Smooth muscle cell (in vitro differentiated cells): ENCODE measurements around the gene POLL. TPM values are rescaled to one million over a fixed set of nuclear protein-coding genes. Genes with fewer than 3 reads are reported as not detected.

Experiments
- DNase-seq: peaks from one replicate; lab custom pipeline; 2025; ENCODE audit not compliant: unreplicated experiment; lab: John Stamatoyannopoulos, UW
- H2AFZ ChIP-seq: fragments of 200-600 bp; sonication (generic); 2 replicates; pipeline ENCODE4 v1.6.0; 2016; ENCODE audit warnings: antibody characterized with exemption, low read depth, mild to moderate bottlenecking
- H3F3A ChIP-seq: fragments of 200-600 bp; sonication (generic); 2 replicates; pipeline ENCODE4 v1.6.0; 2017; ENCODE audit warnings: antibody characterized with exemption, low read depth
- H3K27ac ChIP-seq: fragments of 200-600 bp; sonication (generic); 2 replicates; pipeline ENCODE4 v1.5.1; 2016; ENCODE audit warnings: low read depth, mild to moderate bottlenecking
- H3K27me3 ChIP-seq: fragments of 200-600 bp; sonication (generic); 2 replicates; pipeline ENCODE4 v1.6.1; 2016; ENCODE audit warnings: low read depth, mild to moderate bottlenecking
- H3K36me3 ChIP-seq: fragments of 200-600 bp; sonication (generic); 2 replicates; pipeline ENCODE4 v1.5.1; 2016; ENCODE audit warnings: low read depth
- H3K4me1 ChIP-seq: fragments of 200-600 bp; sonication (generic); 2 replicates; pipeline ENCODE4 v1.5.1; 2016; ENCODE audit warnings: low read depth
- H3K4me2 ChIP-seq: fragments of 200-600 bp; sonication (generic); 2 replicates; pipeline ENCODE4 v1.6.0; 2016; ENCODE audit warnings: mild to moderate bottlenecking
- H3K4me3 ChIP-seq: fragments of 200-600 bp; sonication (generic); 2 replicates; pipeline ENCODE4 v1.5.1; 2016; ENCODE audit warnings: mild to moderate bottlenecking
- H3K79me2 ChIP-seq: fragments of 200-600 bp; sonication (generic); 2 replicates; pipeline ENCODE4 v1.6.0; 2016; ENCODE audit warnings: low read depth, mild to moderate bottlenecking
- H3K9ac ChIP-seq: fragments of 200-600 bp; sonication (generic); 2 replicates; pipeline ENCODE4 v1.6.0; 2016; ENCODE audit warnings: low read depth
- H3K9me3 ChIP-seq: fragments of 200-600 bp; sonication (generic); replicated peaks from 2 replicates; pipeline ENCODE4 v1.5.1; 2016; ENCODE audit warnings: low read depth
- H4K20me1 ChIP-seq: fragments of 200-600 bp; sonication (generic); 2 replicates; pipeline ENCODE4 v1.6.0; 2016; ENCODE audit warnings: low read depth
- CTCF ChIP-seq: fragments of 200-600 bp; sonication (generic); IDR thresholded peaks from 2 replicates; pipeline ENCODE4 v1.5.1; 2017; ENCODE audit warnings: borderline replicate concordance, mild to moderate bottlenecking, antibody characterized with exemption; ENCODE audit not compliant: insufficient read depth, poor library complexity, severe bottlenecking
- WGBS: methylation state at CpG from one replicate; pipeline ENCODE4 v1.1.7; 2016; ENCODE audit warnings: low lambda C conversion rate; 5-methylcytosine and 5-hydroxymethylcytosine counted together
- polyA plus RNA-seq: library from polyadenylated mRNA; unstranded; fragments of >200 nt; fragmentation: Nextera tagmentation; extraction: Ambion mirVana; gene quantifications from 2 replicates; pipeline ENCODE4 v1.2.1, GENCODE V29; 2016
- total RNA-seq: library from RNA; depleted of rRNA; stranded (reverse); fragments of >200 nt; gene quantifications from 2 replicates; pipeline ENCODE4 v1.2.3, GENCODE V29; 2014

The POLL gene
- total and polyA plus RNA-seq, 2 experiments from 2014 or later, result 14.6 to 15.1 TPM

- DNase-seq, result no peak
- no peak overlapping the region for H3K4me3 ChIP-seq
- peaks cover 12% of the 10 kb centered on the region for H3K4me1 ChIP-seq
- no peak overlapping the region for H2AFZ ChIP-seq
- peaks cover 18% of the 10 kb centered on the region for H4K20me1 ChIP-seq
- no peak overlapping the region for H3K27ac ChIP-seq
- peaks cover 7% of the 10 kb centered on the region for H3K36me3 ChIP-seq
- H3K27me3 ChIP-seq, result no peaks in the 10 kb centered on the region
- WGBS, result 93% methylated on average over 1 of the region's 1 CpG
- no peaks in the 10 kb centered on the region for H3F3A ChIP-seq
- no peaks in the 10 kb centered on the region for H3K79me2 ChIP-seq
- no peak for TF ChIP-seq CTCF
- no peaks in the 10 kb centered on the region for H3K9me3 ChIP-seq
- H3K9ac ChIP-seq, result no peak overlapping the region
- H3K4me2 ChIP-seq, result no peak overlapping the region
These were observed 35.5 kb upstream of the POLL start for GRCh38 chr10:101623528-101623927.

- H4K20me1 ChIP-seq, result peaks cover 4% of the 10 kb centered on the region
- H2AFZ ChIP-seq, result no peak overlapping the region
- TF ChIP-seq CTCF, result no peak
- H3K4me1 ChIP-seq, result peaks cover 22% of the 10 kb centered on the region
- H3K9ac ChIP-seq, result no peak overlapping the region
- H3K79me2 ChIP-seq, result no peaks in the 10 kb centered on the region
- H3K4me3 ChIP-seq, result no peak overlapping the region
- no peak overlapping the region for H3K4me2 ChIP-seq
- no peaks in the 10 kb centered on the region for H3K27me3 ChIP-seq
- H3K27ac ChIP-seq, result no peak overlapping the region
- H3K9me3 ChIP-seq, result no peaks in the 10 kb centered on the region
- DNase-seq, result no peak
- H3F3A ChIP-seq, result no peaks in the 10 kb centered on the region
- 97% methylated on average over 6 of the region's 6 CpGs for WGBS
- peaks cover 7% of the 10 kb centered on the region for H3K36me3 ChIP-seq
These were observed 31.9 kb upstream of the POLL start for GRCh38 chr10:101619983-101620382.

DNA sequence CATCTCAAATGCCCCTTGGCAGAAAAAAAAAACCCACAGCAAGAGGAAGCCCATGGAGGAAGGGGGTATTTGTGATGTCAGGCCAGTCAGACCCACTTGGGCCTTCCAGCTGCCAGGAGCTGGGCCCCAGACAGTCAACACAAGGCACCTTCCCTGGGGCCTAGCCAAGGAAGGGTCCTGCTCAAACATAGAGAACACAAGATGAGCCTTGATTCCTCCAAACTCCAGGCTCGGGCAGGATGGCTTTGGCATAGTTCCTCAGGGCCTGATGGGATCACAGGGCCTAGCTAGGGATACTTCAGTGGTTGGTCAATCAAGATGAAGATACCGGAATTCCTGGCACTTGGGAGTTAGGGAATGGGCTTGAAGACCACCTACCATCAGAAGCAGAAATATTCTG lies 30.8 kb upstream of the POLL start:
- H3F3A ChIP-seq, result no peaks in the 10 kb centered on the region
- no peak overlapping the region for H3K4me3 ChIP-seq
- DNase-seq, result no peak
- no peak overlapping the region for H2AFZ ChIP-seq
- no peak overlapping the region for H3K9ac ChIP-seq
- no peak overlapping the region for H3K4me2 ChIP-seq
- peaks cover 4% of the 10 kb centered on the region for H4K20me1 ChIP-seq
- peaks cover 30% of the 10 kb centered on the region for H3K4me1 ChIP-seq
- H3K9me3 ChIP-seq, result no peaks in the 10 kb centered on the region
- no peak for TF ChIP-seq CTCF
- WGBS, result 92% methylated on average over 2 of the region's 2 CpGs
- peaks cover 6% of the 10 kb centered on the region for H3K36me3 ChIP-seq
- H3K79me2 ChIP-seq, result no peaks in the 10 kb centered on the region
- no peaks in the 10 kb centered on the region for H3K27me3 ChIP-seq
- H3K27ac ChIP-seq, result no peak overlapping the region

DNA sequence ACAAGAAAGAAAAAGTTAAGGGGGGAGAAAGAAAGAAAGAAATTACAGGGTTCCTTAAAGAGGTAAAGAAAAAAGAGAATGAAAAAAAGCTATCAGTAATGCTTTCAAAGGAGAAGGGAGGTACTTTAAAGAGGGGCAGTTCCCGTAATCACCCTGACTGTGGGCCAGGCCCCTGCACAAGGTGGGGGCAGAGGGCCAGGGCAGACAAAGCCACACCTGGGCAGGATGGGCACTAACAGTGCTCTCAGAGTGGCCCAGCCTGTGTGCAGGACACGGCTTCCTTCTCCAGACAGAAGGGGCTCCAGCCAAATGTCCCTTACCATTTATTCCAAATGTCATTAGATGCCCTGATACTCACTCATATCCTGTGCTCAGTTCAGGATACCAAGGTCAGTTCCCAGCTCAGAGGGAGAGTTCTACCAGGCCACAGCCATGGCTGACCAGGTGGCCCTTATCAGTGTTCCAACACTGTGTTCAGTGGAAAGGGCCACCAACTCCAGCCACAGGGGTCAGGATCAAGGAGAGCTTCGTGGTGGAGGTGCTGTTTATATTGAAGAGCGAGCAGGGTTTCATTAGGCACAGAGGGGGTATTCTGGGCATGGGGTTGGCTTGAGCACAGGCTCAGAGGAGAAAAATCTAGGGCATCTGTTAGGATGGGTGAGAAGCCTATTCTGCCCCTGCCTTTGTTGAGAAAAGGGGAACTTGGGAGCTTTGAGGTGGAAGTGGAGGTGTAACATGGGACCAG lies 29.9 kb upstream of the POLL start:
- Histone ChIP-seq H3K27me3 (no peaks in the 10 kb centered on the region), H3K4me1 (peaks cover 34% of the 10 kb centered on the region), H3K36me3 (no peaks in the 10 kb centered on the region), H3K4me2 (no peak overlapping the region), H3K9me3 (no peaks in the 10 kb centered on the region), H4K20me1 (peaks cover 4% of the 10 kb centered on the region), H2AFZ (no peak overlapping the region), H3K79me2 (no peaks in the 10 kb centered on the region), H3K4me3 (no peak overlapping the region), H3F3A (no peaks in the 10 kb centered on the region), H3K27ac (no peak overlapping the region), H3K9ac (no peak overlapping the region)
- TF ChIP-seq CTCF, result no peak
- no peak for DNase-seq
- WGBS, result 95% methylated on average over 4 of the region's 4 CpGs
